Activated CD4-positive, alpha-beta T cell treated with anti-CD3 and anti-CD28 coated beads, Interleukin-2, amount 10 ng/mL, durations not matched to agents 7 days and 5 days (primary cell): Measurements from ENCODE around the gene TBATA. TPM values are rescaled to one million over a fixed set of nuclear protein-coding genes. Genes with fewer than 3 reads are reported as not detected.
"Not testable (repeated sequence)": the region's sequence is repeated elsewhere in the genome, so short reads cannot be mapped to it uniquely, and the experiment has no call there.

Source experiments
- CTCF ChIA-PET: fragments of 350-600 bp; sonication (Branson Sonifier 250); formaldehyde crosslinking; loops from one replicate; lab custom pipeline; 2021; ENCODE audit warnings: antibody characterized with exemption; lab: Charles Lee
- POLR2A ChIA-PET: fragments of 350-600 bp; sonication (Branson Sonifier 250); formaldehyde crosslinking; loops from one replicate; lab custom pipeline; 2021; ENCODE audit warnings: antibody characterized with exemption; lab: Charles Lee
- DNase-seq: peaks from one replicate; pipeline ENCODE4 v3.0.0-alpha.2; 2020
- H3K27ac Mint-ChIP-seq: one replicate; pipeline ENCODE4 v1.8.0; 2021; ENCODE audit warnings: mild to moderate bottlenecking, moderate library complexity, mixed read lengths
- H3K27me3 Mint-ChIP-seq: one replicate; pipeline ENCODE4 v1.8.0; 2021; ENCODE audit warnings: mixed read lengths
- H3K36me3 Mint-ChIP-seq: one replicate; pipeline ENCODE4 v1.8.0; 2021; ENCODE audit warnings: low read depth, mixed read lengths
- H3K4me1 Mint-ChIP-seq: one replicate; pipeline ENCODE4 v1.8.0; 2021; ENCODE audit warnings: mixed read lengths
- H3K4me3 Mint-ChIP-seq: one replicate; pipeline ENCODE4 v1.8.0; 2021; ENCODE audit warnings: mild to moderate bottlenecking, moderate library complexity, mixed read lengths
- H3K9me3 Mint-ChIP-seq: one replicate; pipeline ENCODE4 v1.8.0; 2021; ENCODE audit warnings: mixed read lengths
- total RNA-seq, 2 experiments: library from RNA; stranded (reverse); gene quantifications; one replicate each; pipeline ENCODE4 v1.2.3, GENCODE V29; 2021

The TBATA gene
- total RNA-seq, 2 experiments from 2014 or later = not detected

DNA sequence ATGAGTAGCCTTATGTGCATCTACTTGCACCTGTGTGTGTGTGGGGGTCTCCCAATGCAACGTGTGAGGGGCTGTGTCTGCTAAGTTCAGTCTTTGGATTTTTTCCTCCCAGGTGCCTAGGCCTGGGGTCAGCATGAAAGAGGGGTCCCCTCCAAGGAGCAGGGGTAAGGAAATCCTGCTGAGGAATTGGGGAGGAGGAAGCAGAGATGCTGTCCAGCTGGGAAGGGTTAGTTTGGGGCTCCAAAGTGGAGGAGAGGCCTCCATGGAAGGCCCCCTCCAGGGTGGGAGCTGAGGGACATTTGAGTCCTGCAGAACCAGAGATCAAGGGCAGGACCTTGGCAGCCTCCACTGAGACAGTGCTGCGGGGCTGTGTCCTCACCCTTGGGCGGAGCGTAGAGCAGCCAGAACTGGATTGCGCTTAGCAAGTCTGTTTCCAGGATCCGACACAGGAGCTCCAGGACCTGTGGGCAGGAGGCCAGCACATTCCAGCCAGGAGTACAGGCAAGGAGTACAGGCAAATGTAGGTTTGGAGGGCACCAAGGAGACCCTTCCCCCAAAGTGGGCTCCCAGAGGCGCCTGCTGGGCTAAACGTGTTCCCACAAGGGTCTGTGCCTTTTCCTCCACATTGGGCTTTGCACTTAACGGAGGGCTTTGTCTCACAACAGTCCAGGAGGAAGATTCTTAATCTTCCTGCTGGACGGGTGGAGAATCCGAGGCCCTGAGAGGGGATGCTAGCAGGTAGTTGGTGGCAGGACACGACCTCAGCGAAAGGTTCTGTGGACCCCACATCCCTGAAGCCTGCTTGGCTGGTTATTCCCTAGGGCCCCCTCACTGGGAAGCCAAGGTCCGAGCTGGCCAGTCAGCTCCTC lies 10.1 kb downstream of the TBATA start:
- no peaks in the 10 kb centered on the region for H3K9me3 Mint-ChIP-seq
- no peak overlapping the region for H3K4me3 Mint-ChIP-seq
- CTCF ChIA-PET = interaction anchor here (1.0 kb wide), 1 partner anchor 28 kb away, joined by 3 read pairs; no protein-coding TSS in a partner anchor
- H3K36me3 Mint-ChIP-seq = no peaks in the 10 kb centered on the region
- H3K4me1 Mint-ChIP-seq = no peaks in the 10 kb centered on the region
- no peak overlapping the region for H3K27ac Mint-ChIP-seq
- POLR2A ChIA-PET = no interaction called here
- H3K27me3 Mint-ChIP-seq = no peaks in the 10 kb centered on the region
- no peak for DNase-seq

DNA sequence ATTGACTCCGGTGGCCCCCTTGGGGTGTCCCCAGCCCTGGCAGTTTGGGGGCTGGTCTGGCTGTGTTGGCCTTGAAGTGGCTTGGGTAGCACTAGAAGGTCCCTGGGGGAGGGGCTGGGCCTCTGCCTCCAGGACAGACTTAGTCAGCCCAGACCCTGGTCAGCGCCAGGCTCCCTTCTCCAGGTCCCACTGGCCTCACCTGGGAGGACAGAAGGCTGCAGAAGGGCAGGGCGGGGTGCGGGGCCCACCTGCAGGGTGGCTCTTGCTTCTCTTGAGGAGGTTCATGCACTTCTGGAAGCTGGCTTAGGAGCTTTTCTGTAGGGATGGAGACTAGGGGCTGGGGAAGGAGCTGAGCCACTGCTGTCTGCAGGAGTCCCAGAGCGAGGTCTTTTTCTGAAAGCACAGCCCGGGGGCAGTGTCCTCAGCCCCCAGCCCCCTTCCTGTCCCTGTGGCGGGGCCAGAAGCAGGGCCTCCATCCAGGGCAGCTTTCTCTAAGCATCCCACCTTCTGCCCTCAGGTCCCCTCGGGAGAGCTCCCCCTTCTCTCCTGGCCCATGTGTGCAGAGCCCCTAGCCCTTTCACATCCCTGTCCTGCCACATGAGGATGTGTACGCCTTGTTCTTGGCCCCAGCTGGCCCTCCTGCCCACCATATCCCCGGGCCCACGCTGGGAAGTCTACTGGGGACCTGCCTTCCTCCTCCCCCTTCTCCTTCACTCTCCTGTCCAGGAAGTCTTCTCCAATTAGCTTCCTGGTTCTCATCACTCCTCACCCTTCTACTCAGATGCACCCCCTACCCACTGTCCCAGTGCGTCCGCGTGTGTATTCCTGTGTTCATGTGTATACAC lies 11.0 kb downstream of the TBATA start:
- CTCF ChIA-PET = no interaction called here
- H3K27ac Mint-ChIP-seq = no peak overlapping the region

DNA sequence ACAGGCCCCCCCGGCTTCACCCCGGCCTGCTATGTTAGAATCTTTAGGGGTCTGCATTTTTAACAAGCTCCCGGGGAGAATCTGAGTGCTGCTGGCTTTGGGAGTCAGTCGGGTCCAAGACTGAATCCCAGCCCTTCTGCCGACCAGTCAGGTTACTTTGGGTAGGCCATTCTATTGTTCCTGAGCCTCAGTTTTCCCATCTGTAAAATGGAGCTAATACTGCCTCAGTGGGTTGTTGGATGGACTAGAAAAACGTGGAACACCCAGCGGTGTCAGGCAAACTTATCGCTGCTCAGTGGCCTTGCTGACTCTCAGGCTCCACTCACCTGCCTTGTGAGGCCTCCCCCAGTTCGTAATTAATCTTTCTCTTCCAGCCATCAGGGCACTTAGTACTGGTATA lies 11.7 kb downstream of the TBATA start:
- no peaks in the 10 kb centered on the region for H3K4me1 Mint-ChIP-seq
- H3K36me3 Mint-ChIP-seq = no peaks in the 10 kb centered on the region
- H3K27me3 Mint-ChIP-seq = peaks cover 2% of the 10 kb centered on the region
- H3K9me3 Mint-ChIP-seq = no peaks in the 10 kb centered on the region
- DNase-seq = no peak
- no peak overlapping the region for H3K27ac Mint-ChIP-seq
- CTCF ChIA-PET = no interaction called here
- POLR2A ChIA-PET = no interaction called here
- H3K4me3 Mint-ChIP-seq = no peak overlapping the region

More for the DNA sequence above, 11.0 kb downstream of the TBATA start:
- no peaks in the 10 kb centered on the region for H3K4me1 Mint-ChIP-seq
- no peaks in the 10 kb centered on the region for H3K36me3 Mint-ChIP-seq
- no peak for DNase-seq
- H3K4me3 Mint-ChIP-seq = no peak overlapping the region
- H3K27me3 Mint-ChIP-seq = peaks cover 2% of the 10 kb centered on the region
- POLR2A ChIA-PET = no interaction called here
- no peaks in the 10 kb centered on the region for H3K9me3 Mint-ChIP-seq

DNA sequence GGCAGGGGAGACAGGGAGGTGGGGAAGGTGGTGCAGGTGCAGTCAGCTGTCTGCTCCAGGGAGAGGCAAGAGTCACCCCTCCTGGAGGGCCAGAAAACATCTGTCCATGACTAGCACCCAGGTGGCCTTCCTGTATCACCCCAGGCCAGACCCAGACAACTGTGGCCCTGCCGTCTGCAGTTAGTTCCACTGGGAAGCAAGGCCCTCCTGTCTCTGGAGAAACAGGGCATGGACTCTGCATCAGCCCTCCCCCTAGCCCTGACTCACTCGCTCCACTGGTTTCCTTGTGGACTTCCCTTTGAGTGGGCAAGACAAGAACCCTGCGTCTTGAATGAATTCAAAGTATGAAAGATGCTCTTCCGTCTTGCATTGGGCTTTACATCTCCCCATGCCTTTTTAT lies 12.6 kb downstream of the TBATA start:
- POLR2A ChIA-PET = no interaction called here
- H3K4me3 Mint-ChIP-seq = no peak overlapping the region
- H3K27me3 Mint-ChIP-seq = peaks cover 4% of the 10 kb centered on the region
- H3K4me1 Mint-ChIP-seq = no peaks in the 10 kb centered on the region
- H3K27ac Mint-ChIP-seq = no peak overlapping the region
- no peaks in the 10 kb centered on the region for H3K36me3 Mint-ChIP-seq
- CTCF ChIA-PET = interaction anchor here (1.8 kb wide), 1 partner anchor 15 kb away, joined by 3 read pairs; no protein-coding TSS in a partner anchor
- no peak for DNase-seq
- H3K9me3 Mint-ChIP-seq = no peaks in the 10 kb centered on the region

DNA sequence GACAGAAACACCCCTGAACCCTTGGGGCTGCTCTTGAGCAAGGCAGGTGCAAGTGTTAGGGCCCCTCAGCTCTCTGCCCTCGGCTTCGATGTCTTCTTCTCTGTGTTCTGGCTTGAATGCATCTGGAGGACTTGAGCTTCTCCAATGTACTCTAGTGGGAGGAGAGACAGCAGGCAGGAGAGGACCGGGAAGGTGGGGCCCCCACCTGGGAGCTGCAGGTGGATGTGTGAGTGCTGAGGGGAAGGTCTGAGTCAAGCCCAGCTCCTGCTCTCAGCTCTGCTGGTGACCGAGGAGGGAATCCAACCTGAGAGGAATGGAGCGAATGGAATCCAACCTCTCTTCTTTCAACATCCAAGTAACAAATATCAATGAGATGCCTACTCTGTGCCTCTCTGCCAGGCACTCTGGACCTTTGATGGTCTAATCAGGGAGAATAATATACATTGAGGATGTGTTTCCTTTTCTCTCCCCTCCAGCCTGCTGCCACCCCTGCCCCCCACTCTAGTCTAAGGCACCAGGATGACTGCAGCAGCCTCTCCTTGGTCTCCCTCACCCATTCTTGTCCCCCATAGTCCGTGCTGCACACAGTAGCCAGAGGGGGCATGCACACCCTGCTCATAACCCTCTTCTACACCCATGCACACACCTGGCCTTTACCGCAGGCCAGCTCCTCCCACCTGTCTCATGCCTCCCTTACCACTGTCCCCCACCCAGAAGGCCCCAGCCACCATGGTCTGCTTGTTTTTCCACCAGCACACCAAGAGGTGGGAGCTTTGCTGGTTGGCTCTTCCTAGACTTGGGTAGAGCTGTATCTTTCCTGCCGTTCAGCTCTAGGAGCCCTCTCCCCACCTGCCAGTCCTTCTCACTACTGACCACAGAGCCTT lies 13.6 kb downstream of the TBATA start:
- no peaks in the 10 kb centered on the region for H3K36me3 Mint-ChIP-seq
- DNase-seq = no peak
- H3K4me1 Mint-ChIP-seq = no peaks in the 10 kb centered on the region
- ChIA-PET POLR2A (no interaction called here), CTCF (interaction anchor here (1.8 kb wide), 1 partner anchor 16 kb away, joined by 3 read pairs; no protein-coding TSS in a partner anchor)
- no peaks in the 10 kb centered on the region for H3K9me3 Mint-ChIP-seq
- H3K27ac Mint-ChIP-seq = no peak overlapping the region
- peaks cover 8% of the 10 kb centered on the region for H3K27me3 Mint-ChIP-seq
- no peak overlapping the region for H3K4me3 Mint-ChIP-seq

DNA sequence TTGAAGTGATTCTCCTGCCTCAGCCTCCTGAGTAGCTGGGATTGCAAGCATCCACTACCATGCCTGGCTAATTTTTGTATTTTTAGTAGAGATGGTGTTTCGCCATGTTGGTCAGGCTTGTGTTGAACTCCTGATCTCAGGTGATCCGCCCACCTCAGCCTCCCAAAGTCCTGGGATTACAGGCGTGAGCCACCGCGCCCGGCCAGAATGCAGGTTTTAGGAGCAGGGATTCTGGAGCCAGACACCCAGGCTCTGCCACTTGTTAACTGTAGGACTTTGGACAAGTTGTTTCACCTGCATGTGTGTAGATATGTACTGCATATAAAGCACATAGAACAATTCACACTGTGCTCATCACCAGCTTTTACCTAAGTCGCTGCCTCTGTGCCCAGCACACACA lies 14.7 kb downstream of the TBATA start:
- H3K36me3 Mint-ChIP-seq, H3K9me3 Mint-ChIP-seq, H3K4me1 Mint-ChIP-seq, H3K4me3 Mint-ChIP-seq, POLR2A ChIA-PET, H3K27me3 Mint-ChIP-seq, DNase-seq, H3K27ac Mint-ChIP-seq, CTCF ChIA-PET: not testable (repeated sequence)

DNA sequence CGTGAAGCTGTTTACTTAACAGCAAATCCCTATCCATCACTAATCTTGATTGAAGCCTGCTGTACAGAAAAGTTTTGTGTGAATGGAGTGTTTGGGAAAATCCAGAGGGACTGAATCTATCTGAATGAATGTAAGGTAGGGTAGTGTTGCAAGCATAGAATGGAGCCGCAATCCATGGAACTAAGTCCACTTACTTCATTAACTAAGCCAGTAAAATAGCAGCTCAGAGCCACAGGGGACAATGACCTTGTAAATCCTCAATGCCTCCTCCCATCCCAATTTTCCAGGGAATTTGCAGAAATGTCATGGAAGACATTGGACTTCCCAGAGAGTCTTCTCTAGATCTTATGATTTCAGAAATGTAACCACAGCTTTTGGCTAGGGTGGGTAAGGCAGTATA lies 15.2 kb downstream of the TBATA start:
- H3K9me3 Mint-ChIP-seq = peaks cover 9% of the 10 kb centered on the region
- H3K36me3 Mint-ChIP-seq = no peaks in the 10 kb centered on the region
- H3K27me3 Mint-ChIP-seq = peaks cover 9% of the 10 kb centered on the region
- ChIA-PET POLR2A (no interaction called here), CTCF (no interaction called here)
- no peaks in the 10 kb centered on the region for H3K4me1 Mint-ChIP-seq
- no peak for DNase-seq
- no peak overlapping the region for H3K27ac Mint-ChIP-seq
- no peak overlapping the region for H3K4me3 Mint-ChIP-seq

DNA sequence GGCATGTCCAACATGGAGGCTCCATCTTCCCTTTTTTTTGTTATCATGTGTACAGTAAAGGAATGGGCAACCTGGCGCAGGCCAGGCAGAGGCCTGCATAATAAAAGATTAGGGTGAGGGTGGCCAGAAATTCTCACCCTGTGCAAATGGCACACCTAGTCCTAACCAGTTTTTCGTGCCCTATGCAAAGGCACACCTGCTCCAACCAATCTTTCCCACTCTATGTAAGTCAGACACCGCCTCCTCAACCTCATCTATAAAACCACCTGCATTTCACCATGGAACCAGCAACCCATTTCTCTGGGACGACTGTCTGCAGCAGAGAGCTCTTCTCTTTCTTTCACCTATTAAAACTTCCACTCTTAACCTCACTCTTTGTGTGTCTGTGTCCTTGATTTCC lies 16.1 kb downstream of the TBATA start:
- Mint-ChIP-seq H3K4me1 (no peaks in the 10 kb centered on the region), H3K9me3 (peaks cover 9% of the 10 kb centered on the region), H3K27ac (no peak overlapping the region), H3K4me3 (no peak overlapping the region), H3K36me3 (no peaks in the 10 kb centered on the region), H3K27me3 (peaks cover 9% of the 10 kb centered on the region)
- ChIA-PET POLR2A (no interaction called here), CTCF (interaction anchor here (0.6 kb wide), 1 partner anchor 44 kb away, joined by 3 read pairs; no protein-coding TSS in a partner anchor)
- DNase-seq = no peak

DNA sequence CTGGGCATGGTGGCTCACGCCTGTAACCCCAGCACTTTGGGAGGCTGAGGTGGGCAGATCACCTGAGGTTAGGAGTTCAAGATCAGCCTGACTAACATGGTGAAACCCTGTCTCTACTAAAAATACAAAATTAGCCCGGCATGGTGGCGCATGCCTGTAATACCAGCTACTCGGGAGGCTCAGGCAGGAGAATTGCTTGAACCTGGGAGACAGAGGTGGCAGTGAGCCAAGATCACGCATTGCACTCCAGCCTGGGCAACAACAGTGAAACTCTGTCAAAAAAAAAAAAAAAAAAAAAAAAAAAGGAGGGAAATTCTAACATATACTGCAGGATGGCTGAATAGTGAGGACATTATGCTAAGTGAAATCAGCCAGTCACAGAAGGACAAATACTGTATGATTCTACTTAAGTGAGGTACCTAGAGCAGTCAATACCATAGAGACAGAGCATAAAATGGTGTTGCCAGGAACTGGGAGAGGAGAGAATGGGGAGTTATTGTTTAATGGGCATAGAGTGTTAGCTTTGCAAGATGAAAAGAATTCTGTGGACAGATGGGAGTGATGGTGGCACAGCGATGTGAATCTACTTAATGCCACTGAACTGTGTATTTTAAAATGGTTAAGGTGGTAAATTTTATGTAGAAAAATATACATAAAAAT lies 17.0 kb downstream of the TBATA start:
- H3K36me3 Mint-ChIP-seq, H3K27ac Mint-ChIP-seq, POLR2A ChIA-PET, H3K4me3 Mint-ChIP-seq, DNase-seq, H3K27me3 Mint-ChIP-seq, H3K9me3 Mint-ChIP-seq, H3K4me1 Mint-ChIP-seq: not testable (repeated sequence)
- CTCF ChIA-PET = interaction anchor here (0.6 kb wide), 1 partner anchor 45 kb away, joined by 3 read pairs; no protein-coding TSS in a partner anchor

DNA sequence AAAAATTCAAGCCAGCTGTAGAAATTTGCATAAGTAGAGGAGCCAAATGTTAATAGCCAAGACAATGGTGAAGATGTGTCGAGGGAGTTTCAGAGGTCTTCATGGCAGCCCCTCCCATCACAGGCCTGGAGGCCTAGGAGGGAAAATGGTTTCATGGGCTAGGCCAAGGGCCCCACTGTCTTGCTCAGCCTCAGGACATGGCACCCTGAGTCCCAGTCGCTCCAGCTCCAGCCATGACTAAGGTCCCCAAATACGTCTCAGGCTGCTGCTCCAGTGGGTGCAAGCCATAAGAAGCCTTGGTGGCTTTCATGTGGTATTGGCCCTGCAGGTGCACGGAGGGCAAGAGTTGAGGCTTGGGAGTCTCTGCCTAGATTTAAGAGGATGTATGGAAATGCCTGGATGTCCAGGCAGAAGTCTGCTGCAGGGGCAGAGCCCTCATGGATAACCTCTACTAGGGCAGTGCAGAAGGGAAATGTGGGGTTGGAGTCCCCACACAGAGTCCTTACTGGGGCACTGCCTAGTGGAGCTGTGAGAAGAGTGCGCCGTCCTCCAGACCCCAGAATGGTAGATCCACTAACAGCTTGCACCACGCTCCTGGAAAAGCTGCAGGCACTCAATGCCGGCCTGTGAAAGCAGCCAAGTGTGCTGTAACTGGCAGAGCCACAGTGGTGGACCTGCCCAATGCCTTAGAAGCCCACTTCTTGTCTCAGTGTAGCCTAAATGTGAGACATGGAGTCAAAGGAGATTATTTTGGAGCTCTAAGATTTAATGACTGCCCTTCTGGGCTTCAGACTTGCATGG lies 19.2 kb downstream of the TBATA start:
- Mint-ChIP-seq H3K4me1 (no peaks in the 10 kb centered on the region), H3K4me3 (no peak overlapping the region), H3K27ac (no peak overlapping the region), H3K27me3 (peaks cover 9% of the 10 kb centered on the region), H3K36me3 (no peaks in the 10 kb centered on the region), H3K9me3 (peaks cover 9% of the 10 kb centered on the region)
- ChIA-PET POLR2A (no interaction called here), CTCF (no interaction called here)
- no peak for DNase-seq

DNA sequence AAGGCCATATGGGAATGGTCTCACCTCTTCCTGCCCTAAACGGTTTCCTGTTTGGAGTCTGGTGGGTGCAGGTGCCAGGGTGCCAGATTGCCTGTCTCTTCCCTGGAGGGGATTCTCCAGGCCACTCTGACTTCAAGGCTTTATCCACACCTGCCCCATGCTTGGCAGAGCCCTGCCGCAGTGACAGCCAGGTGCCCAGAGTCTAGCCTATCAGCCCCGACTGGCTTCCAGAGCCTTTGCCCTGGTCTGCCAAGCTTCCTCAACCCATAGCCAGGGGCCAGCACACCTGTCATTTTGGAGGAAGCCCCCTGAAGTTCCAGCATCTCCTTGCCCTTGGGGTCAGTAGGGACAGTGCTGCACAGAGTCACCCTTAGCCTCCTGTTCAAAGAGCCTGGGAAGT lies 21.6 kb downstream of the TBATA start:
- peaks cover 7% of the 10 kb centered on the region for H3K27me3 Mint-ChIP-seq
- no peak overlapping the region for H3K4me3 Mint-ChIP-seq
- no peak overlapping the region for H3K27ac Mint-ChIP-seq
- peaks cover 9% of the 10 kb centered on the region for H3K9me3 Mint-ChIP-seq
- H3K4me1 Mint-ChIP-seq = peaks cover 7% of the 10 kb centered on the region
- ChIA-PET POLR2A (no interaction called here), CTCF (interaction anchor here (1.3 to 1.6 kb wide), 2 partner anchors 10 to 302 kb away, joined by 4 read pairs; no protein-coding TSS in a partner anchor)
- no peak for DNase-seq
- H3K36me3 Mint-ChIP-seq = no peaks in the 10 kb centered on the region
